HCT116 (cell line): ENCODE results near the gene NLN. TPM values are rescaled to one million over a fixed set of nuclear protein-coding genes. Genes with fewer than 3 reads are reported as not detected.

Experiments
- ATAC-seq: fragments of 200-7000 bp; cut with Tn5 transposase; 2 replicates; pipeline ENCODE4 v1.9.1; 2020; ENCODE audit warnings: mild to moderate bottlenecking, moderate library complexity
- BruUV-seq: library from RNA; stranded (reverse); fragments of 400-500 nt; replicated peaks from 2 replicates; lab custom pipeline; 2021; lab: Mats Ljungman, UMichigan
- CTCF ChIA-PET: fragments of 300-600 bp; sonication (Branson Sonifier 250); formaldehyde crosslinking; loops from one replicate; lab custom pipeline; 2021; ENCODE audit warnings: antibody characterized with exemption; lab: Charles Lee
- POLR2A ChIA-PET: fragments of 300-600, 350-600 bp; sonication (Branson Sonifier 250); formaldehyde crosslinking; loops from one replicate; lab custom pipeline; 2021; ENCODE audit warnings: antibody characterized with exemption; lab: Charles Lee
- RAD21 ChIA-PET, 2 experiments: fragments of 300-600 bp; sonication (Branson Sonifier 250); formaldehyde crosslinking; loops; one replicate each; lab custom pipeline; 2023; ENCODE audit warnings: low total read pairs in 2 of 2; ENCODE audit not compliant: uncharacterized antibody in 2 of 2, unreplicated experiment in 2 of 2, low non-redundant PET in 1 of 2; lab: Charles Lee
- DNase-seq: peaks from one replicate; pipeline ENCODE4 v3.0.0-alpha.2; 2010; ENCODE audit warnings: low read depth, low spot score
- H2AFZ ChIP-seq: fragments of 200-600 bp; shearing (Covaris generic), sonication (generic); 2 replicates; pipeline ENCODE4 v1.6.1; 2017; ENCODE audit warnings: low read depth, mixed run types, mixed read lengths, antibody characterized with exemption, low read length; ENCODE audit not compliant: poor library complexity, severe bottlenecking
- H3K27ac ChIP-seq: 2 replicates; pipeline ENCODE4 v1.5.1; 2012; ENCODE audit warnings: low read depth, low read length
- H3K27me3 ChIP-seq: fragments of 200-600 bp; sonication (generic); 2 replicates; pipeline ENCODE4 v1.6.1; 2016; ENCODE audit warnings: mixed run types, low read length, mixed read lengths; ENCODE audit not compliant: insufficient read depth
- H3K36me3 ChIP-seq, 2 experiments: fragments of 200-500 bp in 1 of 2; fragments of 200-600 bp in 1 of 2; sonication (Bioruptor generic) in 1 of 2; sonication (generic) in 1 of 2; 2 replicates each; pipeline versions ENCODE4 v1.5.1 to v1.6.1; 2014 to 2016; ENCODE audit warnings: low read length in 2 of 2, inconsistent platforms in 1 of 2, mixed read lengths in 1 of 2, mixed run types in 1 of 2; ENCODE audit not compliant: insufficient read depth in 2 of 2, control insufficient read depth in 1 of 2
- H3K4me1 ChIP-seq, 2 experiments: fragments of 200-600 bp in 1 of 2; sonication (generic) in 1 of 2; 2 replicates each; pipeline versions ENCODE4 v1.5.1 to v1.6.1; 2012 to 2017; ENCODE audit warnings: low read length in 2 of 2, inconsistent platforms in 1 of 2, mild to moderate bottlenecking in 1 of 2, mixed read lengths in 1 of 2, mixed run types in 1 of 2, moderate library complexity in 1 of 2; ENCODE audit not compliant: insufficient read depth in 2 of 2, control insufficient read depth in 1 of 2
- H3K4me2 ChIP-seq: fragments of 200-600 bp; sonication (generic); 2 replicates; pipeline ENCODE4 v1.6.1; 2017; ENCODE audit warnings: mixed run types, low read length, mixed read lengths
- H3K4me3 ChIP-seq, 2 experiments: fragments of 200-600 bp in 1 of 2; sonication (generic) in 1 of 2; replicated peaks in 1 of 2; 2 replicates each; pipeline ENCODE4 v1.5.1; 2011 to 2016; ENCODE audit warnings: low read length in 2 of 2, control low read depth in 1 of 2, low read depth in 1 of 2, mild to moderate bottlenecking in 1 of 2, mixed read lengths in 1 of 2, mixed run types in 1 of 2
- H3K79me2 ChIP-seq: fragments of 200-600 bp; sonication (generic); 2 replicates; pipeline ENCODE4 v1.6.1; 2017; ENCODE audit warnings: mild to moderate bottlenecking, mixed run types, low read length, moderate library complexity, mixed read lengths; ENCODE audit not compliant: insufficient read depth
- H3K9ac ChIP-seq: fragments of 200-600 bp; sonication (generic); 2 replicates; pipeline ENCODE4 v1.6.1; 2016; ENCODE audit warnings: low read length, mixed read lengths
- H3K9me2 ChIP-seq: fragments of 200-600 bp; sonication (generic), shearing (Covaris generic); 2 replicates; pipeline ENCODE4 v1.6.1; 2017; ENCODE audit warnings: mixed run types, mild to moderate bottlenecking, moderate library complexity; ENCODE audit not compliant: insufficient read depth
- H3K9me3 ChIP-seq, 2 experiments: fragments of 200-500 bp in 1 of 2; fragments of 200-600 bp in 1 of 2; sonication (Bioruptor generic) in 1 of 2; sonication (generic) in 1 of 2; 2 replicates each; pipeline ENCODE4 v1.6.1; 2014 to 2017; ENCODE audit warnings: low read length in 2 of 2, mixed read lengths in 2 of 2, inconsistent platforms in 1 of 2, low read depth in 1 of 2, mild to moderate bottlenecking in 1 of 2, mixed run types in 1 of 2, moderate library complexity in 1 of 2; ENCODE audit not compliant: control insufficient read depth in 1 of 2, insufficient read depth in 1 of 2
- H4K20me1 ChIP-seq: fragments of 200-600 bp; sonication (generic), shearing (Covaris generic); 2 replicates; pipeline ENCODE4 v1.6.1; 2017; ENCODE audit warnings: mixed run types, mild to moderate bottlenecking, moderate library complexity; ENCODE audit not compliant: insufficient read depth
- EGR1 ChIP-seq: IDR thresholded peaks from 2 replicates; pipeline ENCODE4 v1.6.1; 2012; ENCODE audit warnings: low read depth
- ELF1 ChIP-seq: IDR thresholded peaks from 2 replicates; pipeline ENCODE4 v1.6.1; 2012; ENCODE audit warnings: low read depth, borderline replicate concordance
- EZH2 ChIP-seq: fragments of 200-600 bp; sonication (generic); IDR thresholded peaks from 2 replicates; pipeline ENCODE4 v1.6.1; 2017; ENCODE audit warnings: antibody characterized with exemption, mixed run types
- JUND ChIP-seq: IDR thresholded peaks from 2 replicates; pipeline ENCODE4 v1.6.1; 2012
- POLR2AphosphoS5 ChIP-seq: IDR thresholded peaks from 2 replicates; pipeline ENCODE4 v1.6.1; 2011; ENCODE audit warnings: mild to moderate bottlenecking, low read depth, low read length, moderate library complexity
- RAD21 ChIP-seq: IDR thresholded peaks from 2 replicates; pipeline ENCODE4 v1.6.1; 2012; ENCODE audit warnings: low read depth, mild to moderate bottlenecking
- SP1 ChIP-seq: IDR thresholded peaks from 2 replicates; pipeline ENCODE4 v1.6.1; 2012; ENCODE audit warnings: low read depth
- SRF ChIP-seq: IDR thresholded peaks from 2 replicates; pipeline ENCODE4 v1.6.1; 2012; ENCODE audit warnings: low read depth
- TCF7L2 ChIP-seq: IDR thresholded peaks from 2 replicates; pipeline ENCODE4 v1.7.0; 2011; ENCODE audit warnings: borderline replicate concordance, inconsistent platforms; ENCODE audit not compliant: insufficient read depth, insufficient read length; ENCODE audit errors: extremely low read depth
- YY1 ChIP-seq: IDR thresholded peaks from 2 replicates; pipeline ENCODE4 v1.6.1; 2011; ENCODE audit warnings: low read length, low read depth, moderate library complexity, mild to moderate bottlenecking; ENCODE audit not compliant: insufficient replicate concordance; ENCODE audit errors: extremely low read depth
- ZFX ChIP-seq: fragments of 450-650 bp; IDR thresholded peaks from 2 replicates; pipeline ENCODE4 v1.6.1; 2017
- intact Hi-C: fragments of 100-400 bp; cut with micrococcal nuclease; formaldehyde crosslinking; loops from 2 replicates; pipeline ENCODE4 v1.10.0; 2022
- total RNA-seq: library from RNA; stranded (reverse); gene quantifications from one replicate; pipeline ENCODE4 v1.2.1, GENCODE V29; 2021; ENCODE audit not compliant: unreplicated experiment
- TF ChIP-seq, protein P1 (sequence below): IDR thresholded peaks from 2 replicates; pipeline ENCODE4 v1.6.1; 2012
- TF ChIP-seq, protein P2 (sequence below), 3 experiments: fragments of 200-600 bp in 1 of 3; sonication (generic) in 1 of 3; IDR thresholded peaks in 2 of 3; conservative IDR thresholded peaks in 1 of 3; 2 replicates each; pipeline ENCODE4 v1.5.1; 2012 to 2017; ENCODE audit warnings: low read depth in 2 of 3, low read length in 2 of 3, antibody characterized with exemption in 1 of 3, borderline replicate concordance in 1 of 3, control low read depth in 1 of 3, mild to moderate bottlenecking in 1 of 3, mixed read lengths in 1 of 3, mixed run types in 1 of 3, moderate library complexity in 1 of 3; ENCODE audit not compliant: insufficient read depth in 1 of 3

Gene NLN
- total RNA-seq, 1 experiment from 2014 or later = 67.6 TPM

DNA sequence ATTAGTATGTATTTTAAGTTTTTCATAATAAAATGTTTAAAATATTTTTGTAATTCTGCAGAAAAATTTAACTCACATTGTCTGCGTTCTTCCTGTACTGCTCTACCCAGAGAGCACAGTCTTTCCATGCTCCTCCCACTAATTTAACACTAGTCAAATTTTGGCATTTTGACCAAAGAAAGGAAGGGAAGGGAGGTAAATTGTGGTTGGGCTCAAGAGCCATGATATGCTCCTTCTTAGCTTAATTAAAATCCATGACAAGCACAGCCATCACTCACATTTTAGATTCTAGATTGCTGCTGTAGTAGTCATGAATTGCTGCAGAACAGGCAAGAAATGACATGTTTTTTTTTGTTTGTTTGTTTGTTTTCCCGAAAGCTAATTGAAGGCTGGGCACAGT, 98.4 kb downstream of the NLN start:
- CTCF ChIA-PET = no interaction called here
- H2AFZ ChIP-seq = no peak overlapping the region
- RAD21 ChIA-PET = no interaction called here
- no peak for TF ChIP-seq ZFX
- TF ChIP-seq EGR1 = no peak
- no peak for TF ChIP-seq EZH2
- TF ChIP-seq SP1 = no peak
- no peak for TF ChIP-seq JUND
- TF ChIP-seq, protein P1, sequence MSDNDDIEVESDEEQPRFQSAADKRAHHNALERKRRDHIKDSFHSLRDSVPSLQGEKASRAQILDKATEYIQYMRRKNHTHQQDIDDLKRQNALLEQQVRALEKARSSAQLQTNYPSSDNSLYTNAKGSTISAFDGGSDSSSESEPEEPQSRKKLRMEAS = no peak
- no peak for TF ChIP-seq TCF7L2
- no peak for TF ChIP-seq ELF1
- no peak for TF ChIP-seq SRF
- TF ChIP-seq YY1 = no peak
- TF ChIP-seq POLR2AphosphoS5 = no peak
- TF ChIP-seq, protein P2, sequence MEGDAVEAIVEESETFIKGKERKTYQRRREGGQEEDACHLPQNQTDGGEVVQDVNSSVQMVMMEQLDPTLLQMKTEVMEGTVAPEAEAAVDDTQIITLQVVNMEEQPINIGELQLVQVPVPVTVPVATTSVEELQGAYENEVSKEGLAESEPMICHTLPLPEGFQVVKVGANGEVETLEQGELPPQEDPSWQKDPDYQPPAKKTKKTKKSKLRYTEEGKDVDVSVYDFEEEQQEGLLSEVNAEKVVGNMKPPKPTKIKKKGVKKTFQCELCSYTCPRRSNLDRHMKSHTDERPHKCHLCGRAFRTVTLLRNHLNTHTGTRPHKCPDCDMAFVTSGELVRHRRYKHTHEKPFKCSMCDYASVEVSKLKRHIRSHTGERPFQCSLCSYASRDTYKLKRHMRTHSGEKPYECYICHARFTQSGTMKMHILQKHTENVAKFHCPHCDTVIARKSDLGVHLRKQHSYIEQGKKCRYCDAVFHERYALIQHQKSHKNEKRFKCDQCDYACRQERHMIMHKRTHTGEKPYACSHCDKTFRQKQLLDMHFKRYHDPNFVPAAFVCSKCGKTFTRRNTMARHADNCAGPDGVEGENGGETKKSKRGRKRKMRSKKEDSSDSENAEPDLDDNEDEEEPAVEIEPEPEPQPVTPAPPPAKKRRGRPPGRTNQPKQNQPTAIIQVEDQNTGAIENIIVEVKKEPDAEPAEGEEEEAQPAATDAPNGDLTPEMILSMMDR (IDR thresholded peaks at IDR 0.05 in 2 of 3, conservative IDR thresholded peaks at IDR 0.05 in 1 of 3; ENCODE audit: borderline replicate concordance in 1 of 3, insufficient read depth in 1 of 3, low read depth in 2 of 3, low read length in 2 of 3) = no peak
- TF ChIP-seq RAD21 = no peak
- no peak for ATAC-seq
- POLR2A ChIA-PET = no interaction called here
- no peak overlapping the region for H3K27ac ChIP-seq
- no peak for DNase-seq
- BruUV-seq = no TSS peak
- intact Hi-C loops = no loop called here
- H3K4me1 ChIP-seq = peaks cover 19 to 32% of the 10 kb centered on the region in 2 experiments
- no peaks in the 10 kb centered on the region for H3K9me3 ChIP-seq
- H3K9me2 ChIP-seq = no peaks in the 10 kb centered on the region
- no peaks in the 10 kb centered on the region for H3K36me3 ChIP-seq
- no peaks in the 10 kb centered on the region for H3K79me2 ChIP-seq
- H3K27me3 ChIP-seq = no peaks in the 10 kb centered on the region
- H4K20me1 ChIP-seq = no peaks in the 10 kb centered on the region
- no peak overlapping the region for H3K4me3 ChIP-seq
- no peak overlapping the region for H3K4me2 ChIP-seq
- H3K9ac ChIP-seq = no peak overlapping the region
